Type B pancreatic cell (in vitro differentiated cells): ENCODE results near the gene ANKRD33B. TPM values are rescaled to one million over a fixed set of nuclear protein-coding genes. Genes with fewer than 3 reads are reported as not detected.

Experiments used
- DNase-seq: peaks from one replicate; pipeline ENCODE4 v3.0.0; 2021; ENCODE audit warnings: mixed read lengths; ENCODE audit not compliant: unreplicated experiment; ENCODE audit errors: extremely low spot score
- H3K27ac Mint-ChIP-seq: 2 replicates; pipeline ENCODE4 v1.8.0; 2021; ENCODE audit warnings: mild to moderate bottlenecking, mixed read lengths
- H3K27me3 Mint-ChIP-seq: 2 replicates; pipeline ENCODE4 v1.8.0; 2021; ENCODE audit warnings: mixed read lengths
- H3K36me3 Mint-ChIP-seq: 2 replicates; pipeline ENCODE4 v1.8.0; 2021; ENCODE audit warnings: mixed read lengths
- H3K4me1 Mint-ChIP-seq: one replicate; pipeline ENCODE4 v1.8.0; 2021; ENCODE audit warnings: mixed read lengths; ENCODE audit not compliant: unreplicated experiment
- H3K4me3 Mint-ChIP-seq: 2 replicates; pipeline ENCODE4 v1.8.0; 2021; ENCODE audit warnings: mild to moderate bottlenecking, mixed read lengths
- H3K9me3 Mint-ChIP-seq: 2 replicates; pipeline ENCODE4 v1.8.0; 2021; ENCODE audit warnings: mixed read lengths
- CTCF ChIP-seq: fragments of 200-600 bp; sonication (generic); conservative IDR thresholded peaks from 2 replicates; pipeline ENCODE4 v1.5.0; 2021; ENCODE audit warnings: antibody characterized with exemption, mild to moderate bottlenecking
- total RNA-seq: library from RNA; stranded (reverse); gene quantifications from 2 replicates; pipeline ENCODE4 v1.2.1, GENCODE V29; 2021; ENCODE audit warnings: low replicate concordance

ANKRD33B gene
- total RNA-seq, 1 donor from 2014 or later = 3.4 TPM

- no peak for DNase-seq
- Mint-ChIP-seq H3K27ac (no peak overlapping the region), H3K9me3 (no peaks in the 10 kb centered on the region), H3K4me3 (no peak overlapping the region), H3K36me3 (no peaks in the 10 kb centered on the region), H3K4me1 (peaks cover 12% of the 10 kb centered on the region), H3K27me3 (no peaks in the 10 kb centered on the region)
- TF ChIP-seq CTCF = no peak
Observed at GRCh38 chr5:10584714-10585517, 21.0 kb downstream of the ANKRD33B start.

DNA sequence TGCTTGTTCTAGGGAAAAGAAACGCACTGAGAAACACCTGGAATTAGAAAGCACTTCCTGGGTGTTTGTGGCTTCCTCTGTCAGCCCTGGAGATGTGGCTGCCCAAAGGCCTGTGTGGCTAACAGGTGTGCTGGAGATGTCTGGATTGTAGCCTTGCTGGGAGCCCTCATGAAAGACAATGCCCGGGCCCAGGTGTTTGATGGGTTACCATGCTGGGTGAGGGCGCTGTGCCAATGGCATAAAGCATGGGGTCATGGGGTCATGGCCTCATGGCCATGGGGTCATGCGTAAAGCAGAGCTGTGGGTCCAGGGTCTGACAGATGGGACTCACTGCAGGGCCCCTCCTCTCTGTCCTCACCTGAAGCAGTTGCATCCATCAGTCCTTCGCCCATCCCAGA, 21.6 kb downstream of the ANKRD33B start:
- Mint-ChIP-seq H3K27me3 (no peaks in the 10 kb centered on the region), H3K9me3 (no peaks in the 10 kb centered on the region), H3K36me3 (no peaks in the 10 kb centered on the region), H3K4me3 (no peak overlapping the region), H3K27ac (no peak overlapping the region), H3K4me1 (peaks cover 12% of the 10 kb centered on the region)
- DNase-seq = peak; percentile 55
- TF ChIP-seq CTCF = no peak

- no peaks in the 10 kb centered on the region for H3K9me3 Mint-ChIP-seq
- no peak overlapping the region for H3K4me3 Mint-ChIP-seq
- H3K4me1 Mint-ChIP-seq = peaks cover 16% of the 10 kb centered on the region
- TF ChIP-seq CTCF = no peak
- H3K36me3 Mint-ChIP-seq = no peaks in the 10 kb centered on the region
- H3K27ac Mint-ChIP-seq = no peak overlapping the region
- DNase-seq = peak; percentile 10
- no peaks in the 10 kb centered on the region for H3K27me3 Mint-ChIP-seq
Observed at GRCh38 chr5:10586008-10586407, 22.1 kb downstream of the ANKRD33B start.

GRCh38 chr5:10586555-10586954, 22.7 kb downstream of the ANKRD33B start:
- Mint-ChIP-seq H3K36me3 (no peaks in the 10 kb centered on the region), H3K4me3 (no peak overlapping the region), H3K27me3 (no peaks in the 10 kb centered on the region), H3K27ac (no peak overlapping the region), H3K9me3 (no peaks in the 10 kb centered on the region), H3K4me1 (peaks cover 16% of the 10 kb centered on the region)
- no peak for DNase-seq
- no peak for TF ChIP-seq CTCF

DNA sequence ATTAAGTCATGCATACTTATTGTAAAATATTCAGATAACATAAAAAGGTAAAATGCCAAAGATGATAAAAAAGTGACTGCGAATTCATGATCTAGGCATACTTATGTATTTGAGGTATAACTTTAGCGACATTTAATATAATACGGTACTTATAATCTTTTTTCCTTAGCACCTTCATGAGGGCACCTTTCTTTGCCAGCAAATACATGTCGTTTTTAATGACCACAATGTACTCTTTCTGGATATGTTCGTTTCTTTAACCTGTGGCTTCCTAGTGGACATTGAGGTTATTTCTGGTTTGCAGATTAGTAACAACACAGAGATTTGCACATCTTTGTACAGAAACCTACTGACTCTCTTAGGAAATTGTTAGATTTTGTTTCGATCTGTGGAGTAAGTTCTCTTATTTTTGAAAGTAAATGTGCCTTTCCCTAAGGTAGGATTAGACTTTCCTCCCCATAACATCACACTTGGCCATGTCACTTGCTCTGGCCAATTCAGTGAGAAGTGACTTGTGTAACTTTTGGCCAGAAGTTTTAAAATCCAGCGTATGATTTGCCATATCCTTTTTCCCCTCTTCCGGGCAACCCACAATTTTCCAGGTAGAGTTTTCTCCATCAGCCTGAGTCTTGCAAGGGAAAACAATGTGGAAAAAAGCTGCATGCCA, 24.4 kb downstream of the ANKRD33B start:
- Mint-ChIP-seq H3K9me3 (no peaks in the 10 kb centered on the region), H3K36me3 (no peaks in the 10 kb centered on the region), H3K4me1 (peaks cover 16% of the 10 kb centered on the region), H3K27ac (no peak overlapping the region), H3K4me3 (no peak overlapping the region), H3K27me3 (no peaks in the 10 kb centered on the region)
- DNase-seq = no peak
- no peak for TF ChIP-seq CTCF
